GM18505 (cell line): ENCODE data around the gene HEPN1.
"Not testable (repeated sequence)": the region's sequence is repeated elsewhere in the genome, so short reads cannot be mapped to it uniquely, and the experiment has no call there.

Source experiments
- ATAC-seq: cut with Tn5 transposase; IDR thresholded peaks from one replicate; pipeline ENCODE4 v1.9.1; 2021; ENCODE audit not compliant: unreplicated experiment
- POLR2A ChIP-seq: IDR thresholded peaks from 4 replicates; pipeline ENCODE4 v1.6.1; 2011; ENCODE audit warnings: borderline replicate concordance; ENCODE audit not compliant: insufficient read depth, insufficient read length; ENCODE audit errors: extremely low read depth

HEPN1 gene

DNA sequence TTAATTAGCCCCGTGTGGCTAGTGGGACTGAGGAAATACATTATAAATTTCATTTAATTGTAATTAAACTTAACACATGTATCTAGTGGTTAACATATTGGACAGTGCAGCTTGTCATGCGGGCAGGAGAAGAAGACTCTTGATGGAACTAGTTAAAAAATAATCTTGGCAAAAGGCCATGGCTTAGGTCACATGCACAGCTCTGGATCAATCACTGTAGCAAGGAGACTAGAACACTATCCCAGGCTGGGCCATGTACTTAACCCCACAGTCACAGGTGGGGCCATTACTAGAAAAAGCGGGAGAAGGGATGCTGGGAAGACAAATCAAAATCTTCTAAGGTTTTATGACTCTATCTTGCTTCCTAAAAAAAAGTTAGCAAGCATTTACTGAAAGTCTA, 25.5 kb downstream of the HEPN1 start:
- no peak for TF ChIP-seq POLR2A

GRCh38 chr11:124945826-124946225, 26.8 kb downstream of the HEPN1 start:
- no peak for ATAC-seq
- no peak for TF ChIP-seq POLR2A

More for the DNA sequence above, 25.5 kb downstream of the HEPN1 start:
- ATAC-seq, result no peak

DNA sequence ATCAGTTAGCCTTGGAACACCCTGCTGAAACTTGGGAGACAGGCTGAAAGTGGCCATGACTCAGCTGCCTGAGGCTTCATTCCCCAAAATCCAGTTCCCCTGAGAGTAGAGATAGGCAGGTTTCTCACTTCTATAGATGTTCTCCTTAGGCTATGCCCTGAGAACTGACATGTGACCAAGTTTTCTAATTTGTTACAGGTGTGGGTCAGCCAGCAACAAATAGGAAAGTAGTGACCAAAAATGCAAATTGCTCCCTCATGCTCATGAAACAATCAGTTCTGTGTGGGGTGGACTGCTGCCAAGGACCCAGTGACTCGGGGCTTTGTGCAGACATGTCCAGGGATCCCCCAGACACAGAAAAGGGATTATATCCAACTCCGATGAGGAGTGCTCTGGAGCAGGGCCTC, 27.7 kb downstream of the HEPN1 start:
- ATAC-seq, result no peak
- no peak for TF ChIP-seq POLR2A

GRCh38 chr11:124950601-124951330, 31.7 kb downstream of the HEPN1 start:
- no peak for ATAC-seq
- TF ChIP-seq POLR2A, result no peak

DNA sequence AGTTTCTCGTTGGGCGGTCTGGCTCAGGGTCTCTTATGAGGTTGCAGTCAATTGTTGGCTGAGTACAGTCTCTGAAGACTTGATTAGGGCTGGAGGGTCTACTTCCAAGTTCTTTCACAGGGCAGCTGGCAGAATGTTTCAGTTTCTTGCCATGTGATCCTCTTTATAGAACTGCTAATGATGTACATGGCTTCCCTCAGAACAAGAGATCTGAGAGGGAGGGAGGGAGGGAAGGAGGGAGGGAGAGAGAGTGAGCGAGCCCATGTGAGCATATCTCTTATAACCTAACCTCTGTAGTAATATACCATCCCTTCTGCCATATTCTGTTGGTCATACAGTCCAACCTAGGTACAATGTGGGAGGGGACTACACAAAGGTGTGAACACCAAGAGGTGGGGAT, 32.3 kb downstream of the HEPN1 start:
- ATAC-seq, result no peak
- no peak for TF ChIP-seq POLR2A

DNA sequence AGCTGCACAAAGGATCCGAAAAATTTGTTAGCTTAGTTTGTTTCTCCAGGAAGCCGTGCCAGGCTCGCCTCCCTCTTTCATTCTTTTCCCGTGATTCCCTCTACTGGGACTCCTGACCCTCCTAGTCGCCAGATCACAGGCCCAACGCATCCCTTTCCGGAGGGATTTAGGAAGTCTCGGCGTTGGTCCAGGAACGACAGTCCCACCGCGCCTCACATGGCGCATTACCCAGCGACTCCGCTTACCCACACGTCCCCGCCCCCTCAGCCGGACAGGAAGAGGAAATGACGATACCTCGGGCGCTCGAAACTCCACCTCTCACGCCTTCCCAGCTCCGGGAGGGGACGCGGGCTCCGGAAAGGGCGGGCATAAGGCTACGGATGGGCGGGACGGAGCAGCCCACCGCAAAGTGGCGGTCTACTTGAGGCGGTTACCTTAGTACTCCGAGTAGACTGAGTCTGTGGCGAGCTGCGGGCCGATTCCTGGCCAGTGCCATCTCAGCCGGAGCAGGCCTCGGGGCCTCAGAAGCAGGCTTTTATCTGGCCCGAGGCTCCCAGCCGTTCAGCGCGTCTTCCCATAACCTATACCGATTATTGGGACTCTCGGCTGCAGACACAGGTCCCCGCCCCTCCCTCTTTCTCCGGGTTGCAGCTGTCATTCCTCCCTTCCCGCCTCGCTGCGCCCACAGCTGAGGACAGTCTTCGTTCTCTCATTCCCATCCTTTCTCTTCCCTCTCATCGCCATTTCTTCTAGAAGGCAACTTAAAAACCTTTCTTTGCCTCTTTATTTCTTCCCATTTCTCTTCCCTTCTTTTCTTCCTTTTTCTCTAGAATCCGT, 34.9 kb downstream of the HEPN1 start, which contains the start of gene CCDC15:
CCDC15 (plus strand) TSS at position 450 of the 837 bp plus-strand sequence. CDS start 531 bp downstream, outside the sequence.
- ATAC-seq, result peak; percentile 99
- TF ChIP-seq POLR2A, result peak; percentile 98

DNA sequence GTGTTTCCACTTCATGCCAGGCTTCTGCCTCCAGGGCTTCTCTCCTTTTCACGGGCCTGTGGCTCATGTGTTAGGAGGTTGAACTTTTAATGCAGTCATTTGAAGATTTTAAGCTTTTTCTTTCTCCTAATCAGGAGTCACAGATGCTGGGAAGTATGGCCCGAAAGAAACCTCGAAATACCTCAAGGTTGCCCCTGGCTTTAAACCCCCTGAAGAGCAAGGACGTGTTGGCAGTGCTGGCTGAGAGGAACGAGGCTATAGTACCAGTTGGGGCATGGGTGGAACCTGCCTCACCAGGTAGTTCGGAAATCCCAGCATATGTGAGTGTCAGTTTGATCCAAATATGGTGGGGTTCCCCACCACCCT, 35.5 kb downstream of the HEPN1 start:
- TF ChIP-seq POLR2A, result no peak
- no peak for ATAC-seq

GRCh38 chr11:124955035-124955434, 36.0 kb downstream of the HEPN1 start:
- no peak for ATAC-seq
- no peak for TF ChIP-seq POLR2A

- peak; percentile 80 for ATAC-seq
- TF ChIP-seq POLR2A, result no peak
Measured at GRCh38 chr11:124961972-124962609, 43.0 kb downstream of the HEPN1 start.

DNA sequence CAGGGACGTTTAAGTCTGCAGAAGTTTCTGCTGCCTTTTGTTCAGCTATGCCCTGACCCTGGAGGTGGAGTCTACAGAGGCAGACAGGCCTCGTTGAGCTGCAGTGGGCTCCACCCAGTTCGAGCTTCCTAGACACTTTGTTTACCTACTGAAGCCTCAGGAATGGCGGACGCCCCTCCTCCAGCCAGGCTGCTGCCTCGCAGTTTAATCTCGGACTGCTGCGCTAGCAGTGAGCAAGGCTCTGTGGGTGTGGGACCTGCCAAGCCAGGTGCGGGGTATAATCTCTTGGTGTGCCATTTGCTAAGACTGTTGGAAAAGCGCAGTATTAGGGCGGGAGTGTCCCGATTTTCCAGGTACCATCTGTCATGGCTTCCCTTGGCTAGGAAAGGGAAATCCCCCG, 49.1 kb downstream of the HEPN1 start:
- ATAC-seq, result not testable (repeated sequence)
